KMS-11 (cell line): ENCODE results near the gene KRT16.

ENCODE experiments used
- H2AFZ ChIP-seq: fragments of 200-600 bp; sonication (generic); 2 replicates; pipeline ENCODE4 v1.6.1; 2016; ENCODE audit warnings: antibody characterized with exemption, mixed run types, low read depth
- H3K27ac ChIP-seq: fragments of 200-600 bp; sonication (generic); 2 replicates; pipeline ENCODE4 v1.6.1; 2016; ENCODE audit warnings: mild to moderate bottlenecking, mixed run types
- H3K27me3 ChIP-seq: fragments of 200-600 bp; sonication (generic); 2 replicates; pipeline ENCODE4 v1.6.1; 2017; ENCODE audit warnings: mild to moderate bottlenecking, low read depth, mixed run types, moderate library complexity; ENCODE audit not compliant: insufficient read depth
- H3K36me3 ChIP-seq: fragments of 200-600 bp; sonication (generic); 2 replicates; pipeline ENCODE4 v1.6.1; 2017; ENCODE audit warnings: mild to moderate bottlenecking, mixed run types; ENCODE audit not compliant: insufficient read depth
- H3K4me1 ChIP-seq: fragments of 200-600 bp; sonication (generic); 2 replicates; pipeline ENCODE4 v1.6.1; 2016; ENCODE audit warnings: mild to moderate bottlenecking, low read depth, mixed run types; ENCODE audit not compliant: poor library complexity, severe bottlenecking
- H3K4me2 ChIP-seq: fragments of 200-600 bp; sonication (generic); 2 replicates; pipeline ENCODE4 v1.7.0; 2016; ENCODE audit warnings: mild to moderate bottlenecking, mixed run types
- H3K4me3 ChIP-seq: fragments of 200-600 bp; sonication (generic); IDR thresholded peaks from 2 replicates; pipeline ENCODE4 v1.6.1; 2017; ENCODE audit warnings: low read depth, low read length, mixed read lengths; ENCODE audit not compliant: insufficient read depth
- H3K79me2 ChIP-seq: fragments of 200-600 bp; sonication (generic); 2 replicates; pipeline ENCODE4 v1.6.1; 2016; ENCODE audit warnings: low read depth, mixed run types; ENCODE audit not compliant: insufficient read depth
- H3K9ac ChIP-seq: fragments of 200-600 bp; sonication (generic); 2 replicates; pipeline ENCODE4 v1.6.1; 2016; ENCODE audit warnings: mild to moderate bottlenecking, mixed run types
- H4K20me1 ChIP-seq: fragments of 200-600 bp; sonication (generic); 2 replicates; pipeline ENCODE4 v1.6.1; 2016; ENCODE audit warnings: mild to moderate bottlenecking, mixed run types; ENCODE audit not compliant: insufficient read depth
- TF ChIP-seq, protein P1 (sequence below): fragments of 200-600 bp; sonication (generic); conservative IDR thresholded peaks from 2 replicates; pipeline ENCODE4 v1.6.1; 2017; ENCODE audit warnings: low read depth, mild to moderate bottlenecking, antibody characterized with exemption, low read length, moderate library complexity, mixed read lengths

Gene KRT16

DNA sequence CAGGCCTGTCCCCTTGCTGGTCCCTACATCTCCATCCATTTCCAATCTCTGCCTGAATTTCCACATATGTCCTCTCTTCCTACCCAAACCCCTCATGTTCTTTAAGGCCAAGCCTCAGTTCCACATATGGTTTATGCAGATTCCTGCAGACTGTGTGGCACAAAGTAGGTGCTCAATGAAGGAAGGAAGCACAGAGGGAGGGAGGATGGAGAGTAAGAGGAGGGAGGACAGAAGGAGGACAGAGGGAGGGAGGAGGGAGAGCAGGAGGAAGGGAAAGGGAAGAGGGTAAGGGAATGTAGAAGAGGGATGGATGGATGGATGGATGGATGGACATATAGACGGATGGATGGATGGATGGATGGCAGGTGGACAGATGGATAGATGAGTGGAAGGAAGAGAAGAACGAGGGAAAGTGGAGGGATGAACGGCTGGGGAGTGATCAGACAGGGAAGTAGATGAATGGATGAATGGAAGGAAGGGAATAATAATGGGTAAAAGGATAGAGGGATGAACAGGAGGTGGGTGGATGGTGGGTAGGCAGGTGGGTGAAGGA, 18.1 kb downstream of the KRT16 start:
- no peak overlapping the region for H3K9ac ChIP-seq
- TF ChIP-seq, protein P1, sequence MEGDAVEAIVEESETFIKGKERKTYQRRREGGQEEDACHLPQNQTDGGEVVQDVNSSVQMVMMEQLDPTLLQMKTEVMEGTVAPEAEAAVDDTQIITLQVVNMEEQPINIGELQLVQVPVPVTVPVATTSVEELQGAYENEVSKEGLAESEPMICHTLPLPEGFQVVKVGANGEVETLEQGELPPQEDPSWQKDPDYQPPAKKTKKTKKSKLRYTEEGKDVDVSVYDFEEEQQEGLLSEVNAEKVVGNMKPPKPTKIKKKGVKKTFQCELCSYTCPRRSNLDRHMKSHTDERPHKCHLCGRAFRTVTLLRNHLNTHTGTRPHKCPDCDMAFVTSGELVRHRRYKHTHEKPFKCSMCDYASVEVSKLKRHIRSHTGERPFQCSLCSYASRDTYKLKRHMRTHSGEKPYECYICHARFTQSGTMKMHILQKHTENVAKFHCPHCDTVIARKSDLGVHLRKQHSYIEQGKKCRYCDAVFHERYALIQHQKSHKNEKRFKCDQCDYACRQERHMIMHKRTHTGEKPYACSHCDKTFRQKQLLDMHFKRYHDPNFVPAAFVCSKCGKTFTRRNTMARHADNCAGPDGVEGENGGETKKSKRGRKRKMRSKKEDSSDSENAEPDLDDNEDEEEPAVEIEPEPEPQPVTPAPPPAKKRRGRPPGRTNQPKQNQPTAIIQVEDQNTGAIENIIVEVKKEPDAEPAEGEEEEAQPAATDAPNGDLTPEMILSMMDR, result no peak
- H3K4me2 ChIP-seq, result no peak overlapping the region
- no peaks in the 10 kb centered on the region for H3K79me2 ChIP-seq
- H3K4me3 ChIP-seq, result no peak overlapping the region
- H4K20me1 ChIP-seq, result no peaks in the 10 kb centered on the region
- no peaks in the 10 kb centered on the region for H3K4me1 ChIP-seq
- no peak overlapping the region for H3K27ac ChIP-seq
- no peaks in the 10 kb centered on the region for H3K36me3 ChIP-seq
- H3K27me3 ChIP-seq, result peaks cover 39% of the 10 kb centered on the region
- no peak overlapping the region for H2AFZ ChIP-seq

DNA sequence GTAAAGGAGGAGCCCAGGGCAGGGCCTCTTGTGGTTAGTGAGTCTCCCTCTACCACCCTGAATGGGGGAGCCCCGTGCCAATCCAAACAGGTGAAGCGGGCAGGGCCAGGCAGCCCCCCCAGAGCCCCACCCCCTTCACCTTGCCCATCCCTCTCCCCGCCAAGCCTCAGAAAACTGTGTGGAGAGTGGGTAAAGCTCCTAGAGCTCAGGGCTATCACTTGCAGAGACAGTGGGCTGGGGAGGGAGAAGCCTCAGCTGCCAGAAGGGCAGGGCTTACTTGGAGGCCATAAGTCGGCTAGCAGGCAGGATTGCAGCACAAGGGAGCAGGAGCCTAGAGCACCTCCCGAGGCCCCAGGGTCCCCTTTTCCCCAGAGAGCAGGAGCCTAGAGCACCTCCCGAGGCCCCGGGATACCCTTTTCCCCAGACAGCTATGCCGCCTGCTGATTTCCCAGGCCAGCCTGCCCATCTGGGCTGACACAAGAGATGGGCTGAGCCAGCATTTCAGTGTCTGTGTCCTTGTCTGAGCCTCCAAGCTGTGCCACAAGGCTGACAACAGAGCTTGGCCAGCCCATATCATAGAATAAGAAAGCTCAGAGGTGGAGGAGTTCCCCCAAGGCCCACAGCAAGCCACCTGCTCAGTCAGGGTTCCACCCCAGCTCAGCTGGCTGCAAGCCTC, 19.1 kb downstream of the KRT16 start:
- TF ChIP-seq, protein P1, result no peak
- H3K27ac ChIP-seq, result no peak overlapping the region
- H2AFZ ChIP-seq, result no peak overlapping the region
- H4K20me1 ChIP-seq, result no peaks in the 10 kb centered on the region
- H3K4me1 ChIP-seq, result no peaks in the 10 kb centered on the region
- H3K4me2 ChIP-seq, result no peak overlapping the region
- no peaks in the 10 kb centered on the region for H3K79me2 ChIP-seq
- no peak overlapping the region for H3K9ac ChIP-seq
- H3K27me3 ChIP-seq, result peaks cover 40% of the 10 kb centered on the region
- no peak overlapping the region for H3K4me3 ChIP-seq
- no peaks in the 10 kb centered on the region for H3K36me3 ChIP-seq

DNA sequence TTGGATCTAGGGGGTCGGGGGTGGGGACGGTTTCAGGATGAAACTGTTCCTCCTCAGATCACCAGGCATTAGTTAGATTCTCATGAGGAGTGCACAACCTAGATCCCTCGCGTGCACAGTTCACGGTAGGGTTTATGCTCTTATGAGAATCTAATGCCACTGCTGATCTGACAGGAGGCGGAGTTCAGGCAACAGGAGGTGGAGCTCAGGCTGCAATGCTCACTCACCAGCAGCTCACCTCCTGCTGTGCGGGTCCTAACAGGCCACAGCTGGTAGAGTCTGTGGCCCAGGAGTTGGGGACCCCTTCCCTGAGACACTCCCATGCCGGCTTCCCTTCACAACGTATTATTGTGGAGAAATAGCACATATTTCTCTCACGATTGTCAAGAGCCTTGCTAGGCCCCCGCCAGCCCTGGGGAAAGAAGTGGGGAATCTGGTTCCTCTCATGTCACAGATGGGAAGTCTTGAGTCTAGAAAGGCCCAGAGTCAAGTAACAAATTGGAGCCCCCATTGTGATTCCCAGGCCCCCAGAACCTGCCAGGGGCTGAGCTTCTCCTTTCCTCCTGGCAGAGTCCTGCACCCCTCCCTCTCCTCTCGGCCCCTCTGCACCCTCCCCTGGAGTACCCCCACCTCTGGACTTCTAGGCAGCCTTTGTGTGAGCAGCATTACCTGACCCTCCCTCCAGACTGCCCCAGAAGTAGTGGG, 19.8 kb downstream of the KRT16 start:
- no peak overlapping the region for H2AFZ ChIP-seq
- H3K27me3 ChIP-seq, result peaks cover 40% of the 10 kb centered on the region
- no peaks in the 10 kb centered on the region for H3K4me1 ChIP-seq
- TF ChIP-seq, protein P1, result no peak
- H3K36me3 ChIP-seq, result no peaks in the 10 kb centered on the region
- H3K27ac ChIP-seq, result no peak overlapping the region
- no peaks in the 10 kb centered on the region for H4K20me1 ChIP-seq
- no peak overlapping the region for H3K4me3 ChIP-seq
- H3K9ac ChIP-seq, result no peak overlapping the region
- no peaks in the 10 kb centered on the region for H3K79me2 ChIP-seq
- no peak overlapping the region for H3K4me2 ChIP-seq

DNA sequence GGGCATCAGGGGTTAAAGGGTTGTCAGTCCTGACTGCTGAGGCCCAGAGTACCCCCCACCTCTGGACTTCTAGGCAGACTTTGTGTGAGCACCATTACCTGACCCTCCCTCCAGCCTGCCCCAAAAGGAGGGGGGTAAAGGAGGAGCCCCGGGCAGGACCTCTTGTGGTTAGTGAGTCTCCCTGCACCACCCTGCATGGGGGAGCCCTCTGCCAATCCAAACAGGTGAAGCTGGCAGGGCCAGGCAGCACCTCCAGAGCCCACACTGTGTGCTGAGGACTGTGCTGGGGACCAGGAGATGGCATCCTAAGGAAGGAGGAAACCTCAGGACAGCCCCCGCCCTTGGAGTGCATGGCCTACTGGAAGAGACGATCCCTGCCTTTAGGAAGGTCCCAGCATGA, 23.3 kb downstream of the KRT16 start:
- Histone ChIP-seq H4K20me1 (no peaks in the 10 kb centered on the region), H3K36me3 (no peaks in the 10 kb centered on the region), H3K27ac (no peak overlapping the region), H3K4me2 (no peak overlapping the region), H3K79me2 (no peaks in the 10 kb centered on the region), H3K9ac (no peak overlapping the region), H3K4me1 (peaks cover 8% of the 10 kb centered on the region), H3K27me3 (peaks cover 35% of the 10 kb centered on the region), H2AFZ (no peak overlapping the region), H3K4me3 (no peak overlapping the region)
- TF ChIP-seq, protein P1, result no peak
